SK-N-SH (cell line): ENCODE measurements around the gene LSM14A. TPM values are rescaled to one million over a fixed set of nuclear protein-coding genes. Genes with fewer than 3 reads are reported as not detected.

Source experiments
- CTCF ChIA-PET: fragments of 300-600, 350-600 bp; formaldehyde crosslinking; extraction: SDS; loops from one replicate; lab custom pipeline; 2021; lab: Yijun Ruan, JAX
- POLR2A ChIA-PET: fragments of 350-600 bp; sonication (Branson Sonifier 250); formaldehyde crosslinking; extraction: SDS; loops from one replicate; lab custom pipeline; 2020; ENCODE audit warnings: antibody characterized with exemption, inconsistent platforms; lab: Yijun Ruan, JAX
- DNase-seq: peaks from one replicate; pipeline ENCODE4 v3.0.0; 2012
- H2AFZ ChIP-seq: fragments of 200-600 bp; sonication (generic); 2 replicates; pipeline ENCODE4 v1.8.1; 2016; ENCODE audit warnings: antibody characterized with exemption, mild to moderate bottlenecking, low read depth
- H3F3A ChIP-seq: fragments of 200-600 bp; sonication (generic); replicated peaks from 2 replicates; pipeline ENCODE3; 2016; ENCODE audit warnings: antibody characterized with exemption, mild to moderate bottlenecking; ENCODE audit not compliant: insufficient read depth
- H3K27ac ChIP-seq, 2 experiments: fragments of 200-500 bp in 1 of 2; fragments of 200-600 bp in 1 of 2; sonication (Bioruptor generic) in 1 of 2; sonication (generic), shearing (Covaris generic) in 1 of 2; 2 replicates each; pipeline versions ENCODE4 v1.5.1 to v1.6.1; 2014 to 2016; ENCODE audit warnings: low read depth in 2 of 2, inconsistent platforms in 1 of 2, low read length in 1 of 2, mild to moderate bottlenecking in 1 of 2, mixed read lengths in 1 of 2
- H3K27me3 ChIP-seq: fragments of 200-600 bp; sonication (generic), shearing (Covaris generic); 2 replicates; pipeline ENCODE4 v1.6.1; 2016; ENCODE audit warnings: mixed run types; ENCODE audit not compliant: insufficient read depth
- H3K36me3 ChIP-seq, 2 experiments: fragments of 200-500 bp in 1 of 2; fragments of 200-600 bp in 1 of 2; sonication (Bioruptor generic) in 1 of 2; sonication (generic) in 1 of 2; replicated peaks in 1 of 2; 2 replicates each; pipeline versions ENCODE3 to v1.5.1; 2014 to 2016; ENCODE audit warnings: low read length in 1 of 2, mild to moderate bottlenecking in 1 of 2; ENCODE audit not compliant: insufficient read depth in 2 of 2, control insufficient read depth in 1 of 2
- H3K4me1 ChIP-seq, 2 experiments: fragments of 200-500 bp in 1 of 2; fragments of 200-600 bp in 1 of 2; sonication (Bioruptor generic) in 1 of 2; sonication (generic), shearing (Covaris generic) in 1 of 2; 2 replicates each; pipeline versions ENCODE4 v1.5.1 to v1.6.1; 2014 to 2016; ENCODE audit warnings: low read depth in 1 of 2, low read length in 1 of 2, mixed run types in 1 of 2; ENCODE audit not compliant: insufficient read depth in 2 of 2, control insufficient read depth in 1 of 2
- H3K4me2 ChIP-seq: fragments of 200-600 bp; sonication (generic), shearing (Covaris generic); 2 replicates; pipeline ENCODE4 v1.6.1; 2017; ENCODE audit warnings: mixed run types
- H3K4me3 ChIP-seq, 2 experiments: fragments of 200-500 bp in 1 of 2; fragments of 200-600 bp in 1 of 2; sonication (Bioruptor generic) in 1 of 2; sonication (generic), shearing (Covaris generic) in 1 of 2; 2 replicates each; pipeline versions ENCODE4 v1.5.1 to v1.8.1; 2014 to 2016; ENCODE audit warnings: low read depth in 2 of 2, inconsistent platforms in 1 of 2, low read length in 1 of 2, mild to moderate bottlenecking in 1 of 2, mixed read lengths in 1 of 2, moderate library complexity in 1 of 2
- H3K79me2 ChIP-seq: fragments of 200-600 bp; sonication (generic); 2 replicates; pipeline ENCODE4 v1.8.1; 2017; ENCODE audit warnings: mild to moderate bottlenecking; ENCODE audit not compliant: insufficient read depth
- H3K9ac ChIP-seq: fragments of 200-600 bp; sonication (generic); 2 replicates; pipeline ENCODE4 v1.6.1; 2017; ENCODE audit warnings: mixed run types
- H3K9me2 ChIP-seq: fragments of 200-600 bp; sonication (generic); 2 replicates; pipeline ENCODE4 v1.6.1; 2017; ENCODE audit warnings: mixed run types
- H3K9me3 ChIP-seq: fragments of 200-600 bp; sonication (generic); 2 replicates; pipeline ENCODE4 v1.6.1; 2017; ENCODE audit warnings: mixed run types, mild to moderate bottlenecking, moderate library complexity
- H4K20me1 ChIP-seq: fragments of 200-600 bp; sonication (generic); 2 replicates; pipeline ENCODE4 v1.6.1; 2017; ENCODE audit warnings: mild to moderate bottlenecking, mixed run types; ENCODE audit not compliant: insufficient read depth
- ELF1 ChIP-seq: IDR thresholded peaks from 2 replicates; pipeline ENCODE4 v1.4.0; 2012
- EP300 ChIP-seq, 2 experiments: IDR thresholded peaks; 2 replicates each; pipeline versions ENCODE4 v1.4.0 to v1.6.1; 2012; ENCODE audit warnings: borderline replicate concordance in 1 of 2, low read depth in 1 of 2, low read length in 1 of 2
- EZH2phosphoT487 ChIP-seq: fragments of 200-600 bp; sonication (generic); IDR thresholded peaks from 2 replicates; pipeline ENCODE4 v1.6.1; 2017; ENCODE audit warnings: low read depth, mixed run types, mild to moderate bottlenecking, antibody characterized with exemption, moderate library complexity, borderline replicate concordance
- FOSL2 ChIP-seq: IDR thresholded peaks from 2 replicates; pipeline ENCODE4 v1.4.0; 2012; ENCODE audit warnings: low read depth, mild to moderate bottlenecking, moderate library complexity, borderline replicate concordance
- FOXM1 ChIP-seq: IDR thresholded peaks from 2 replicates; pipeline ENCODE4 v1.4.0; 2012; ENCODE audit warnings: low read depth, mild to moderate bottlenecking
- GABPA ChIP-seq: IDR thresholded peaks from 2 replicates; pipeline ENCODE4 v1.4.0; 2012; ENCODE audit warnings: low read depth, mild to moderate bottlenecking
- JUND ChIP-seq: IDR thresholded peaks from 2 replicates; pipeline ENCODE4 v1.4.0; 2012
- MAX ChIP-seq: IDR thresholded peaks from 2 replicates; pipeline ENCODE4 v1.4.0; 2012; ENCODE audit warnings: low read depth
- MEF2A ChIP-seq: IDR thresholded peaks from 2 replicates; pipeline ENCODE4 v1.4.0; 2012; ENCODE audit warnings: low read depth, borderline replicate concordance
- NFIC ChIP-seq: IDR thresholded peaks from 2 replicates; pipeline ENCODE4 v1.4.0; 2012; ENCODE audit warnings: borderline replicate concordance
- NRF1 ChIP-seq: IDR thresholded peaks from 2 replicates; pipeline ENCODE4 v1.6.1; 2012; ENCODE audit warnings: low read depth, mild to moderate bottlenecking, low read length
- RCOR1 ChIP-seq: fragments of 150-350 bp; IDR thresholded peaks from 2 replicates; pipeline ENCODE4 v1.6.1; 2017; ENCODE audit warnings: antibody characterized with exemption, low read length
- REST ChIP-seq: IDR thresholded peaks from 2 replicates; pipeline ENCODE4 v1.6.1; 2012; ENCODE audit warnings: mild to moderate bottlenecking, low read depth, low read length, moderate library complexity
- RFX5 ChIP-seq: IDR thresholded peaks from 2 replicates; pipeline ENCODE4 v1.6.1; 2012; ENCODE audit warnings: mild to moderate bottlenecking, improper control_type of control experiment, low read length
- RXRA ChIP-seq: IDR thresholded peaks from 2 replicates; pipeline ENCODE4 v1.4.0; 2012; ENCODE audit warnings: low read depth, mild to moderate bottlenecking, borderline replicate concordance
- SIN3A ChIP-seq: IDR thresholded peaks from 2 replicates; pipeline ENCODE4 v1.6.1; 2012; ENCODE audit warnings: low read depth, mild to moderate bottlenecking, low read length, moderate library complexity, borderline replicate concordance
- SMC3 ChIP-seq: IDR thresholded peaks from 2 replicates; pipeline ENCODE4 v1.6.1; 2012; ENCODE audit warnings: low read depth, low read length, improper control_type of control experiment
- TAF1 ChIP-seq: IDR thresholded peaks from 2 replicates; pipeline ENCODE4 v1.6.1; 2012; ENCODE audit warnings: low read depth, mild to moderate bottlenecking, low read length, moderate library complexity, borderline replicate concordance
- TCF12 ChIP-seq: IDR thresholded peaks from 2 replicates; pipeline ENCODE4 v1.4.0; 2012
- TEAD4 ChIP-seq: IDR thresholded peaks from 2 replicates; pipeline ENCODE4 v1.4.0; 2012; ENCODE audit warnings: mild to moderate bottlenecking, borderline replicate concordance; ENCODE audit not compliant: insufficient read depth
- ZBTB33 ChIP-seq: IDR thresholded peaks from 2 replicates; pipeline ENCODE4 v1.4.0; 2012; ENCODE audit warnings: low read depth, borderline replicate concordance
- WGBS: methylation state at CpG from one replicate; pipeline ENCODE4 v1.1.6; 2017; ENCODE audit warnings: low lambda C conversion rate; 5-methylcytosine and 5-hydroxymethylcytosine counted together
- polyA plus RNA-seq, 3 experiments: library from polyadenylated mRNA; depleted of rRNA; stranded (reverse); fragments of >200 nt; gene quantifications; 2 replicates each; pipeline ENCODE4 v1.2.3, GENCODE V29; 2012

LSM14A gene
- polyA plus RNA-seq, 1 of the 3 experiments (the other 2 are of a cell fraction): 87.7 TPM

- 80% methylated on average over 9 of the region's 9 CpGs for WGBS
- CTCF ChIA-PET: interaction anchor here (1.0 to 11.1 kb wide), 4 partner anchors 8 to 371 kb away, joined by 3 to 141 read pairs (median 6); no protein-coding TSS in a partner anchor
These were observed 23.6 kb upstream of the LSM14A start for GRCh38 chr19:34148658-34149185.

GRCh38 chr19:34149873-34150272, 22.4 kb upstream of the LSM14A start:
- Histone ChIP-seq H3K27me3 (no peaks in the 10 kb centered on the region), H4K20me1 (no peaks in the 10 kb centered on the region), H3K4me1 (no peaks in the 10 kb centered on the region; a peak in 1 of 4 replicates), H3K9me3 (no peaks in the 10 kb centered on the region), H3K9me2 (no peaks in the 10 kb centered on the region), H2AFZ (no peak overlapping the region), H3K9ac (no peak overlapping the region), H3K79me2 (no peaks in the 10 kb centered on the region), H3K4me2 (no peak overlapping the region), H3K36me3 (no peaks in the 10 kb centered on the region), H3K27ac (no peak overlapping the region), H3K4me3 (no peak overlapping the region), H3F3A (no peaks in the 10 kb centered on the region)
- TF ChIP-seq FOXM1 (no peak), NFIC (no peak), JUND (no peak), ELF1 (no peak), TEAD4 (no peak), ZBTB33 (no peak), RFX5 (no peak), TAF1 (no peak), RCOR1 (no peak), SIN3A (no peak), TCF12 (no peak), MAX (no peak), RXRA (no peak), REST (no peak)
- no peak for DNase-seq
- ChIA-PET CTCF (interaction anchor here (1.9 to 11.1 kb wide), 2 partner anchors 53 to 372 kb away, joined by 9 to 141 read pairs; no protein-coding TSS in a partner anchor), POLR2A (no interaction called here)
- WGBS: 61% methylated on average over 5 of the region's 5 CpGs

More at GRCh38 chr19:34148658-34149185, 23.6 kb upstream of the LSM14A start:
- Histone ChIP-seq H3K4me3 (no peak overlapping the region), H3K9me3 (no peaks in the 10 kb centered on the region), H3K79me2 (no peaks in the 10 kb centered on the region), H3K9ac (no peak overlapping the region), H3K27me3 (no peaks in the 10 kb centered on the region), H3K27ac (no peak overlapping the region), H3F3A (no peaks in the 10 kb centered on the region), H2AFZ (no peak overlapping the region), H3K4me2 (no peak overlapping the region), H3K9me2 (no peaks in the 10 kb centered on the region), H3K4me1 (no peaks in the 10 kb centered on the region; a peak in 1 of 4 replicates), H3K36me3 (no peaks in the 10 kb centered on the region), H4K20me1 (no peaks in the 10 kb centered on the region)
- TF ChIP-seq EP300 (IDR thresholded peaks at IDR 0.05; ENCODE audit: borderline replicate concordance in 1 of 2, low read depth in 1 of 2, low read length in 1 of 2) (no peak), ELF1 (no peak), MEF2A (no peak), TCF12 (no peak), GABPA (no peak), NFIC (no peak), JUND (no peak), EZH2phosphoT487 (no peak), RFX5 (no peak), RXRA (no peak), FOSL2 (no peak), MAX (no peak), SMC3 (no peak), SIN3A (no peak), TEAD4 (no peak), NRF1 (no peak)
- POLR2A ChIA-PET: no interaction called here
- no peak for DNase-seq
